ENCODE results near the gene UBAC2.

DNA sequence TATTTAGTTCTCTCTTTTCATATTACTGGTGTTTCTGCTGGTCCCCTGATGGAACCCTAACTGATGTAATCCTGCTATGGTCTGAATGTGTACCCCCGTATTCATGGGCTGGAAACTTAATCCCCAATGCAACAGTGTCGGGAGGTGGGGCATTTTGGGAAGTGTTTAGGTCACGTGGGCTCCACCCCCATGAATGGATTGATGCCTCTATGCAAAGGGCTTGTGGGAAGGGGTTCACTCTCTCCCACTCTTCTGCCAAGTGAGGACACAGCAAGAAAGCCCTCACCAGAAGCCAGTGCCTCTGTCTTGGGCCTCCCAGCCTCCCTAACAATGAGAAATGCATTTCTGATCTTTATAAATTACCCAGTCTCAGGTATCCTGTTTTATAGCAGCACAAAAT is 21.2 kb upstream of the UBAC2 start:
- TF ChIP-seq POLR2AphosphoS5 (IDR thresholded peaks at IDR 0.05; ENCODE audit: low read depth, low read length) (no peak), POLR2A (IDR thresholded peaks at IDR 0.05; ENCODE audit: low read depth, low read length) (no peak), TAF1 (IDR thresholded peaks at IDR 0.05; ENCODE audit: borderline replicate concordance, low read depth, low read length) (no peak)
